IMR-90 (cell line): ENCODE data around the gene MIA2. TPM values are rescaled to one million over a fixed set of nuclear protein-coding genes. Genes with fewer than 3 reads are reported as not detected.

Source experiments
- ATAC-seq: fragments of 200-7000 bp; cut with Tn5 transposase; 2 replicates; pipeline ENCODE4 v1.9.1; 2020; ENCODE audit warnings: low read depth, mild to moderate bottlenecking, moderate library complexity
- BruUV-seq: library from RNA; stranded (reverse); fragments of 400-500 nt; replicated peaks from 2 replicates; lab custom pipeline; 2021; lab: Mats Ljungman, UMichigan
- CTCF ChIA-PET: fragments of 300-600 bp; formaldehyde crosslinking; extraction: SDS; loops from one replicate; lab custom pipeline; 2021; ENCODE audit warnings: antibody characterized with exemption; lab: Yijun Ruan, JAX
- POLR2A ChIA-PET: fragments of 300-600 bp; sonication (Branson Sonifier 250); formaldehyde crosslinking; loops from one replicate; lab custom pipeline; 2022; ENCODE audit warnings: antibody characterized with exemption; ENCODE audit not compliant: unreplicated experiment; lab: Charles Lee
- DNase-seq: peaks from one replicate; pipeline ENCODE4 v3.0.0; 2013
- H2AFZ ChIP-seq: replicated peaks from 2 replicates; pipeline ENCODE3; 2013; ENCODE audit warnings: low read length, mild to moderate bottlenecking; ENCODE audit not compliant: poor library complexity
- H2AK5ac ChIP-seq: 2 replicates; pipeline ENCODE4 v1.6.1; 2013; ENCODE audit warnings: low read depth, low read length, inconsistent platforms
- H2AK9ac ChIP-seq: replicated peaks from 2 replicates; pipeline ENCODE3; 2013; ENCODE audit warnings: mild to moderate bottlenecking, low read depth, low read length, moderate library complexity; ENCODE audit not compliant: poor library complexity
- H2BK120ac ChIP-seq: 2 replicates; pipeline ENCODE4 v1.6.1; 2013; ENCODE audit warnings: low read depth, low read length, inconsistent platforms
- H2BK15ac ChIP-seq: 3 replicates; pipeline ENCODE4 v1.6.1; 2013; ENCODE audit warnings: low read depth, low read length, inconsistent platforms
- H2BK20ac ChIP-seq: 2 replicates; pipeline ENCODE4 v1.6.1; 2013; ENCODE audit warnings: low read depth, mild to moderate bottlenecking, inconsistent platforms, low read length, moderate library complexity
- H2BK5ac ChIP-seq: 2 replicates; pipeline ENCODE4 v1.6.1; 2013; ENCODE audit warnings: mild to moderate bottlenecking, low read depth, low read length, inconsistent platforms; ENCODE audit not compliant: poor library complexity, severe bottlenecking
- H3K14ac ChIP-seq: replicated peaks from 2 replicates; pipeline ENCODE4 v1.6.1; 2013; ENCODE audit warnings: low read depth, low read length, inconsistent platforms
- H3K18ac ChIP-seq: 2 replicates; pipeline ENCODE4 v1.6.1; 2013; ENCODE audit warnings: low read depth, low read length, control low read depth
- H3K23ac ChIP-seq: 2 replicates; pipeline ENCODE4 v1.6.1; 2013; ENCODE audit warnings: low read depth, low read length, inconsistent platforms
- H3K27ac ChIP-seq: 2 replicates; pipeline ENCODE4 v1.5.1; 2013; ENCODE audit warnings: mild to moderate bottlenecking, control low read depth, low read length; ENCODE audit not compliant: insufficient read depth
- H3K27me3 ChIP-seq: 2 replicates; pipeline ENCODE4 v1.6.1; 2013; ENCODE audit warnings: low read length; ENCODE audit not compliant: control insufficient read depth, insufficient read depth
- H3K36me3 ChIP-seq: 2 replicates; pipeline ENCODE4 v1.6.1; 2013; ENCODE audit warnings: low read length, mixed read lengths; ENCODE audit not compliant: control insufficient read depth, insufficient read depth
- H3K4ac ChIP-seq: 2 replicates; pipeline ENCODE4 v1.6.1; 2013; ENCODE audit warnings: low read depth, low read length, inconsistent platforms
- H3K4me1 ChIP-seq: 2 replicates; pipeline ENCODE4 v1.6.1; 2013; ENCODE audit warnings: low read length, mixed read lengths; ENCODE audit not compliant: control insufficient read depth, insufficient read depth
- H3K4me2 ChIP-seq: 2 replicates; pipeline ENCODE4 v1.6.1; 2013; ENCODE audit warnings: low read depth, mild to moderate bottlenecking, control low read depth, low read length, moderate library complexity
- H3K4me3 ChIP-seq: 2 replicates; pipeline ENCODE4 v1.5.1; 2013; ENCODE audit warnings: low read depth, mild to moderate bottlenecking, control low read depth, low read length, moderate library complexity; ENCODE audit not compliant: insufficient read depth
- H3K56ac ChIP-seq: 2 replicates; pipeline ENCODE4 v1.6.1; 2013; ENCODE audit warnings: low read length, inconsistent platforms; ENCODE audit not compliant: insufficient read depth; ENCODE audit errors: extremely low read depth
- H3K79me1 ChIP-seq, 2 experiments: 2 replicates each; pipeline ENCODE4 v1.6.1; 2013; ENCODE audit warnings: low read length in 2 of 2, inconsistent platforms in 1 of 2, low read depth in 1 of 2
- H3K9ac ChIP-seq: 2 replicates; pipeline ENCODE4 v1.6.1; 2013; ENCODE audit warnings: low read depth, low read length, control low read depth
- H3K9me1 ChIP-seq: 2 replicates; pipeline ENCODE4 v1.6.1; 2013; ENCODE audit warnings: low read length, inconsistent platforms; ENCODE audit not compliant: insufficient read depth
- H3K9me3 ChIP-seq: 2 replicates; pipeline ENCODE4 v1.6.1; 2013; ENCODE audit warnings: low read length; ENCODE audit not compliant: control insufficient read depth, insufficient read depth
- H4K20me1 ChIP-seq: 2 replicates; pipeline ENCODE4 v1.6.1; 2013; ENCODE audit warnings: low read length, inconsistent platforms; ENCODE audit not compliant: insufficient read depth
- H4K5ac ChIP-seq: 2 replicates; pipeline ENCODE4 v1.6.1; 2013; ENCODE audit warnings: mild to moderate bottlenecking, low read depth, low read length, control low read depth
- H4K8ac ChIP-seq, 2 experiments: 2 replicates each; pipeline ENCODE4 v1.6.1; 2013; ENCODE audit warnings: low read depth in 2 of 2, low read length in 2 of 2, control low read depth in 1 of 2, inconsistent platforms in 1 of 2
- H4K91ac ChIP-seq: 2 replicates; pipeline ENCODE4 v1.6.1; 2013; ENCODE audit warnings: low read depth, low read length, inconsistent platforms; ENCODE audit not compliant: insufficient read depth
- CTCF ChIP-seq: conservative IDR thresholded peaks from 2 replicates; pipeline ENCODE4 v1.5.1; 2012; ENCODE audit warnings: mild to moderate bottlenecking, low read depth, low read length, improper control_type of control experiment
- NFE2L2 ChIP-seq: fragments of 150-350 bp; IDR thresholded peaks from 2 replicates; pipeline ENCODE4 v1.6.1; 2016; ENCODE audit warnings: low read depth, mild to moderate bottlenecking, low read length
- WGBS, 2 experiments: methylation state at CpG; one replicate each; pipeline versions ENCODE4 v1.1.5 to v1.1.7; 2013; ENCODE audit warnings: missing lambda C conversion rate in 2 of 2; ENCODE audit not compliant: insufficient read length in 1 of 2; ENCODE audit errors: extremely low coverage in 2 of 2; 5-methylcytosine and 5-hydroxymethylcytosine counted together
- dilution Hi-C: fragments of 300-500 bp; cut with HindIII; formaldehyde crosslinking; loops from one replicate; pipeline ENCODE4 v1.14.3; 2018; ENCODE audit warnings: low sequenced_read_pairs; ENCODE audit not compliant: unreplicated experiment
- in situ Hi-C: fragments of 300-500 bp; cut with MboI; formaldehyde crosslinking; loops from 3 replicates; pipeline ENCODE4 v1.14.3; 2019; ENCODE audit warnings: low sequenced_read_pairs, inconsistent platforms, mixed read lengths
- intact Hi-C: fragments of 100-400 bp; cut with micrococcal nuclease; formaldehyde crosslinking; loops from 2 replicates; pipeline ENCODE4 v1.10.0; 2022
- polyA plus RNA-seq, 3 experiments: library from polyadenylated mRNA; depleted of rRNA; stranded (reverse); fragments of >200 nt; gene quantifications; 2 replicates each; pipeline ENCODE4 v1.2.3, GENCODE V29; 2012; ENCODE audit warnings: low replicate concordance in 1 of 3
- total RNA-seq: library from RNA; depleted of rRNA; stranded (reverse); fragments of >200 nt; gene quantifications from 2 replicates; pipeline ENCODE4 v1.2.3, GENCODE V29; 2012

MIA2 gene
- total and polyA plus RNA-seq, 2 of the 4 experiments (the other 2 are of a cell fraction): 3.9 to 6.8 TPM

GRCh38 chr14:39212693-39213092 lies 21.0 kb upstream of the MIA2 start:
- ChIA-PET POLR2A (no interaction called here), CTCF (interaction anchor here (0.6 to 0.7 kb wide), 3 partner anchors 17 to 136 kb away, joined by 3 read pairs; no protein-coding TSS in a partner anchor)
- Histone ChIP-seq H3K23ac (no peak overlapping the region), H4K20me1 (no peaks in the 10 kb centered on the region), H2BK120ac (no peak overlapping the region), H2AK5ac (no peak overlapping the region), H3K4ac (no peak overlapping the region), H3K4me1 (no peaks in the 10 kb centered on the region), H2AFZ (no peak overlapping the region), H3K9me1 (no peaks in the 10 kb centered on the region), H3K27ac (no peak overlapping the region), H4K5ac (no peak overlapping the region), H3K18ac (no peak overlapping the region), H3K9me3 (no peaks in the 10 kb centered on the region), H4K91ac (no peak overlapping the region), H3K79me1 (no peaks in the 10 kb centered on the region), H3K9ac (no peak overlapping the region), H3K4me3 (no peak overlapping the region), H4K8ac (no peak overlapping the region), H3K27me3 (no peaks in the 10 kb centered on the region; the same call in 1 of the 2 replicates), H3K36me3 (no peaks in the 10 kb centered on the region), H2AK9ac (no peak overlapping the region), H2BK20ac (no peak overlapping the region), H2BK15ac (no peak overlapping the region), H3K14ac (no peak overlapping the region), H3K4me2 (no peak overlapping the region), H3K56ac (no peak overlapping the region), H2BK5ac (no peak overlapping the region)
- WGBS, 2 experiments: no CpG with 5 or more reads among the region's 1 CpG
- in situ Hi-C loops (no loop called here), intact Hi-C loops (no loop called here), dilution Hi-C loops (no loop called here)
- ATAC-seq (no peak), DNase-seq (no peak)
- BruUV-seq: no TSS peak
- TF ChIP-seq CTCF (no peak), NFE2L2 (no peak)
